ENCODE measurements around the gene RMND5A.

Gene RMND5A

DNA sequence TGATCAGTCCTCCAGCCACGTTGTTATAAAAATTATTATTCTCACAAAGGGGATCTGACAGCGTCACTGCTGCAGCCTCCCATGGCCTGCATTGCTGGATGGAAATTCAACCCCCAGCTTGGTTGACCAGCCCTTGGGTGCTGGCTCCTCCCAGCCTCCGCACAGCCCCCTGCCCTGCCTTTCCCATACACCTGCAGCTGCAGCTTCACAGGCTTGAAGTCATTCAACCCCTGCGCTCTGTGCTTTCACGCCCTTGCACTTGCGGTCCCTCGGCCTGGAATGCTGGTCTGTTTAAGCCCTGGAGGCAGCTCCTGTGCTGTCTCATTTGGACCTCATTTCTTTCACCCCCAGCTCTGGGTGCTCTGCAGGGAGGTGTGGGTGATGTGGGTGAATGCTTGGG is 71.5 kb downstream of the RMND5A start:
- no peak for DNase-seq (ENCODE audit: low read depth)

DNA sequence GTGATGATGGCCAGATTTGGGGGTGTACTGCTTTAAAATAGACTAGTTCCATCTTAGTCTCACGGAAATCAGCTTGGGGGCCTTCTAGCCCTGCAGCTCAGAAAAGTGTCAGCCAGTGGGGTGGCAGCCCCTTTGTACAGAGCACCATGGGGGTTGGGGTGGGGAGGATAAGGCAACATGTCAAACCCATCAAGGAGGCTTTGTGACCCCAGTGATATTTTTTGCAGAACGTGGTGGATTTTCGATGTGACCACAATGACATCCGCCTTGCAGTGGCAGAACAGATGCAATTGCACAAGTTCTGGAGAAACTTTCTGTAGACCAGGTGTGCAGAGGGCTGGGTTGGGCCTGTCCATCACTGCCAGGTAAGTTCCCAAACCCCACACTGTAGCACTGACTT is 73.7 kb downstream of the RMND5A start:
- DNase-seq (ENCODE audit: low read depth), result no peak

DNA sequence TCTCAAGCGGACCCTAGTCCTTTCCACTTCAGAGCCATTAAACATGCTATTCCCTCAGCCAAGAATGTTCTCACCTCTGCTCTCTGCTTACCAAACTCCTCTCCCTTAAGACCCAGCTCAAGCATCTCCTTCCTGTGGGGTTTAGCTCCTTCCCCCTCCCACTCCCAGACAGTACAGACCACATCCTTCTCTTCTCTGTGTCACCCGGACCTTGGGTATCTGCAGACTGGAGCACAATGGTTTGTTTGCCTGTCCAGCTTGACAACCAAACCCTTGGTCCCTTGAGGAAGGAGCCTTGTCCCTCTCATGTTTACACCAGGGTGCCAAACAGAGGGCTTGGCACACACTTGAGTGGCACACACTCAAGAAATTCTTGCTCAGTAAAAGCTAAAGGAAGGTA is 74.8 kb downstream of the RMND5A start:
- DNase-seq (ENCODE audit: low read depth), result no peak

DNA sequence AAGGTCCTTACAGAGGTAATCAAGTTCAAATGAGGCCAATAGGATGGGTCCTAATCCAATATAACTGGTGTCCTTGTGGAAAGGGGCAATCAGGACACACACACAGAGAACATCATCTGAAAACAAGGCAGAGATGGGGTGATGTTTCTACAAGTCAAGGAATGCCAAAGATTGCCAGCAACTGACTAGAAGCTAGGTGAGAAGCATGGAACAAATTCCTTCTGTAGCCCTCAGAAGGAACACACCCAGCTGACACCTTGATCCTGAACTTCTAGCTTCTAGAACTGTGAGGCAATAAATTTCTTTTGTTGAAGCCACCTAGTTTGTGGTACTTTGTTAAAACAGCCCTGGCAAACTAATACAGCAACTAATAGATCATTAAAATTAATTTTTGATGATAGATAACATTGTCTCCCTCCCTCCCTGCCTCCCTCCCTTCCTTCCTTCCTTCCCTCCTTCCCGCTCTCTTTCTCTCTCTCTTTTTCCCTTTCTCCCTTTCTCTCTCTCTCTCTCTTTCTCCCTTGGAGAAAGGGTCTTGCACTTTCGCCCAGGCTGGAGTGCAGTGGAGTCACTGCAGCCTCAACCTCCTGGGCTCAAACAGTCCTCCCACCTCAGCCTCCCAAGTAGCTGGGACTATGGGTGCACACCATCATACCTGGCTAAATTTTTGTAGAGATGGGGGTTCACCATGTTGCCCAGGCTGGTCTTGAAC is 80.9 kb downstream of the RMND5A start:
- DNase-seq (ENCODE audit: low read depth), result no peak

DNA sequence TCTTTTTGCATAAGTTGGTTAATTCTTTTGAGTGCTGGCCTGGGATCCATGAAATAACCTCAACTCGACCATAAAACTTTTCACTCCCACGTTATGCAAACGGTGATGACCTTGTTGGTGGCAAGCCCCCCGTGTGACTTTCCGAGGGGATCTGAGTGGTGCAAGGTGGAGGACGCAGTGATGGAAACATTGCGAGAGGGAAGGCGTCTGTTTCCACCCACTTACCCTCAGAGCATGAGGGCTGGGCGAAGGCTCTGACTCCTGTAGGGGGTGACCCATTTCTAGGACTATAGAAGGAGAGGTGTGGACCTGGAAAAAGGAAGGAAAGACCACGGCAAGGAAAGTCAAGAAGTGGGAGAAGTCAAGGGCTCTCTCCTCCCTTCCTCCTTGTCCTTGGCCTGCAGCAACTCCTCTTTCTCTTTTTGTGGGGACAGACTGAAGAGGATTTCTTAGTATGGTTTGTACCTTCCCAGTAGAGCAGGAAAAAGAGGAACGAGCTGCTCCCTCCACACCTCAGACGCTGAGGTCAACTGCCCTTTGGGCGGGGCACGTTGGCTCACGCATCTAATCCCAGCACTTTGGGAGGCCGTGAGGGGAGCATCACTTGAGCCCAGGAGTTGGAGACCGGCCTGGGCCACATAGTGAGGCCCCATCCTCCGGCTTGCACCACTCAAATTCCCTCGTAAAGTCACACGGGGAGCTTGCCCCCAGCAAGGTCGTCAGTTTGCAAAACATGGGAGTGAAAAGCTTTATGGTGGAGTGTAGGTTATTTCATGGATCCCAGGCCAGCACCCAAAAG is 86.2 kb downstream of the RMND5A start:
- no peak for DNase-seq (ENCODE audit: low read depth)

DNA sequence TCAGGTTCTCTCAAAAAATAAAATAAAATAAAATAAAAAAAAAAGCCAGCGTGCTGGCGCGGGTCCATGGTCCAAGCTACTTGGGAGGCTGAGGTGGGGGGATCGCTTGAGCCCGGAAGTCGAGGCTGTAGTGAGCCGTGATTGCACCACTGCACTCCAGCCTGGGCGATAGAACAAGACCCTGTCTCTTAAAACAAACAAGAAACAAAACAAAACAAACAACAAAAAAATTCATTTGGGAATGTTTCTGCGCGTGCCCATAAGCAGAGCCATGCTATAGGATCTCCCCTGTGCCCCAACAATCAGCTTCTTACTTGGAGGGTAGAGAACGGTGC is 87.0 kb downstream of the RMND5A start:
- DNase-seq (ENCODE audit: low read depth), result no peak

DNA sequence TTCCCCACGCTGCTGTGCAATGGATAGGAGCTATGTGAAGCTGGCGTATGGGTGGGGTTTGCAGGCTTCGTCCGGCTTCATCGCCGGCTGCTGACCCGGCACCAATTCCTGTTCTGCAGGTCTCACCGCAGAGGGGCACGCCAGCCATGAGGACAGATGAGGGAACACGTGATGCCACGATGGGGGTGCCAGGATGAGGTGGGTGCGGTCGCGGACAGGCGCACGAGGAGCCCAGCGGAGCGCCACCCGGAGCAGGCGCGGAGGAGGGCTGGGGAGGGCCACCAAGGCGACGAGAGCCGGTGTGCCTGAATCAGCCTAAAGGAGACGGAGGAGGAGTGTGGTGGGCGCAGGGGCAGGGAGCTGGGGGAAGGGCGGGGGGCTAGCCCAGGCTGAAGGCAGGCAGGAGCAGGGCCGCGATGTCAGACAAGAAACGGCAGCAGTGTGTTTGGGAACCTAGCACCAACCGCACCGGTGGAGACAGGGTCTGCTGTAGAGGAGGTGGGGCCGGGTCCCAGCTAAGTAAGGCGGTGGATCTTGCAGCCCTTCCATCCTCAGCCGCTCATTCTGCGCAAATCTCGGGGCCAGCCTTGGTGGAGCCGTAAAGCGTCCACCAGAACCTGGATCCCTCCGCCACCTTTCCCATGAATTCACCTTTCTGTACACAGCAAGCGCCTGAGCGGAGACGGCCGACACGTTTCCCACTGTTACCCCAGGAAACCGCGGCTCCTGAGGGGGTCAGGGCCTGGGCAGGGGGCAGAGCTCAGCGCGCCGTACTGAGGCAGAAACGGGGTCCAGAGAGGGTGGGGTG is 87.6 kb downstream of the RMND5A start:
- DNase-seq (ENCODE audit: low read depth), result no peak

DNA sequence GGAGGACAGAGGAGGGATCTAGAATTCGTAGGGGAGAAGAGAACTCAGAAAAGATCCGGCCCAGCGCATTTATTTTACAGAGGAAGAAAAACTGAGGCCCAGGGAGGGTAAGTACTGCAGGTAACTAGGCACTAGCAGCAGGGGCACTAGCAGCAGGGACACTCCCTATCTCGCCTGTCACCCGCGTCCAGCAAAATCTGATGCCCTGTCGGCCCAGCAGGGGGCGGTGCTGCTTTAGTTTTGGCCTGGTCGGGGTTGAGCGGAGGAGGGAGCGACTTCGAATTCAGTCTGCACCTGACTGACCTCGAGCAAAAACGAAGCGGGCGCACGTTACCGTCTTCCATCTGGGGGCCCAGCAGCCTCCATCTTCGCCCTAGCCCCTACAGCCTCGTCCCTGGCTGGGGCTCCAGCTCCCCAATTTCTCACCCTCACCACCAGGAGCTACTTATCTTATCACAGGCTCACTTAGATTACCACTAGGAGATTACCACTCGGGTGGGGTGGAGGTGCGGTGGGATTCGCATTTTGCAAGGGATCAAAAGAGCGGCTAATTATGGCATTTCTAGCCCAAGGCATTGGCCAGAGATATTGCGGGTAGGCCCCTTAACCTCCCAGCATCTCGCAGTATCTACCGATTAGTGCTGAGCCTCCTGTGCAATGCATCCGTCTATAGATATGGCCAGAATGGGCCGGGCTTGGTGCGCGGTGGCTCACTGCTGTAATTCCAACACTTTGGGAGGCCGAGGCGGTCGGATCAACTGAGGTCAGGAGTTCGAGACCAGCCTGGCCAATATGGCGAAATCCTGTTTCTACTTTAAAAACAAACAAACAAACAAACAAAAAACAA is 88.4 kb downstream of the RMND5A start:
- peak; percentile 91 for DNase-seq (ENCODE audit: low read depth)

DNA sequence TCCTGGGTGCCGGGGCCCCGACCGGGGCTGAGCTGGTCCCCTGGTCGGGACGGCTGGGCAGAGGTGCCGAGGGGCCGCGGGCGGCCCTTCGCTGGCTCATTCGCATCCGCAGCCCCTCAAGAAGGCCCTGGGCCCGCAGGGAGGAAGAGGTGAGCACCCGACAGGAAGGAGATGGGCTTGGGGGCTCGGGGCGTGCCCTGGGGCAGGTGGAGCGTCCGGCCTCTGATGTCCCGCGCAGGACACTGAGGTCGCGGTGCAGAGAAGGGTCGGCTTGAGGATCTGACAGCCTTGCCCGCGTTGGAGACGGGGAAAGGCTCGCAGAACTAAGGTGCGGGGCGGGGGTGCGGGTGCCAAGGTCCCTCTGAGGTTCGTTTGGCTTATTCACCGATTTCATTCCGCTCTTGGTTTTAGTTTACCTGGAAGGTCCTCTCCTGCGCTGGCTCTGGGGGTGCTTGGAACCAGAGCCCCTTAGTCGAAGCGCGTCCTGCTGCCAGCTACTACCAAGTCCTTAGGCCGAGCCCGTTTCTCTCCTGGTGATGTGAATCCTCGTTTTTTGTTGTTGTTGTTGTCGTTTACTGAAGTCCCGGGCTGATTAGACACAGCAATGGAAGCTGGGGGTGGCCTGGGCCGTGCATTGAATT is 89.5 kb downstream of the RMND5A start:
- DNase-seq (ENCODE audit: low read depth), result no peak

DNA sequence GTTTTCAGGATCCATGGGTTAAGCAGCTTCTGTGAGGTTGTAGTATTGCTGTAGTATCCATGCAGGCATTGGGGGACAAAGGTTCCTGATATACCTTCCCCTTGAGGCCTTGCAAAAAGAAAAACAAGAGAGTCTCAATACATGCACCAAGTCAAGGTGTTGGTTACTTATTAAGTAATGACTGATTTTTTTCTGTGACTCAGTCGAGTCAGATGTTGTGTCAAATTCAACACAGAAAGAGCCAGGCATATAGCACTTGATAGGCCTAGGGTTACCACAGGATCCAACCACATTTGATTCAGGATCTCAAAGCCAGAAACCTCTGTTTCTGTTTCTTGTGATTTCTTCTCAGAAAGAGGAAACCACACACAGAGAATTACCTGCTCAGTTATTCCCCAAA is 95.5 kb downstream of the RMND5A start:
- DNase-seq (ENCODE audit: low read depth), result no peak

DNA sequence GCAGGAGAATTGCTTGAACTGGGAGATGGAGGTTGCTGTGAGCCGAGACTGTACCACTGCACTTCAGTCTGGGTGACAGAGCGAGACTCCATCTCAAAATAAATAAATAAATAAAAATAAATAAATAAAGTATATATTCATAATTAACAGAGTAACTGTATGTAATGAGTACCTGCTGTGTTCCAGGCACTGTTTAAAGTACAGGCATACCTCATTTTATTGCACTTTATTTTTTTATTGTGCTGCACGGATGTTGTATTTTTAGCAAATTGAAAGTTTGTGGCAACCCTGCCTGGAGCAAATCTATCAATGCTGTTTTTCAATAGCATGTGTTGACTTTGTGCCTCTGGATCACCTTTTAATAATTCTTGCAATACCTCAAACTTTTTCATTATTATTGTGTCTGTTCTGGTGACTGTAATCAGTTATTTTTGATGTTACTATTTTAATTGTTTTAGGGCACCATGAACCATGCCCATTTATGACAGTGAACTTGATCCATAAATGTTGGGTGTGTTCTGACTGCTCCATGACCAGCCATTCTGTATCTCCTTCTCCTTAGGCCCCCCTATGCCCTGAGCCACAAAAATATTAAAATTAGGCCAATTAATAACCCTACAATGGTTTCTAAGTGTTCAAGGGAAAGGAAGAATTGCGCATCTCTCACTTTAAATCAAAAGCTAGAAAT is 98.2 kb downstream of the RMND5A start:
- DNase-seq (ENCODE audit: low read depth), result no peak

DNA sequence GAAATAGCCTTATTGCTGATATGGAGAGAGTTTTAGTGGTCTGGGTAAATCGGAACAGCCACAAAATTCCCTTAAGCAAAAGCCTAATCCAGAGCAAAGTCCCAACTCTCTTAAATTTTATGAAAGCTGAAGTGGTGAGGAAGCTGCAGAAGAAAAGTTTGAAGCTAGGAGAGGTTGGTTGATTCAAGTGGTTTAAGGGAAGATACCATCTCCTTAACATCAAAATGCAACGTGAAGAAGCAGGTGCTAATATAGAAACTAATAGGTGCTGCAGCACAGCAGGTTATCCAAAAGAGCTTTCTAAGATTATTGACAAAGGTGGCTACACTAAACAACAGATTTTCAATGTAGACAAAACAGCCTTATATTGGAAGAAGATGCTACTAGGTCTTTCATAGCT is 98.9 kb downstream of the RMND5A start:
- no peak for DNase-seq (ENCODE audit: low read depth)

DNA sequence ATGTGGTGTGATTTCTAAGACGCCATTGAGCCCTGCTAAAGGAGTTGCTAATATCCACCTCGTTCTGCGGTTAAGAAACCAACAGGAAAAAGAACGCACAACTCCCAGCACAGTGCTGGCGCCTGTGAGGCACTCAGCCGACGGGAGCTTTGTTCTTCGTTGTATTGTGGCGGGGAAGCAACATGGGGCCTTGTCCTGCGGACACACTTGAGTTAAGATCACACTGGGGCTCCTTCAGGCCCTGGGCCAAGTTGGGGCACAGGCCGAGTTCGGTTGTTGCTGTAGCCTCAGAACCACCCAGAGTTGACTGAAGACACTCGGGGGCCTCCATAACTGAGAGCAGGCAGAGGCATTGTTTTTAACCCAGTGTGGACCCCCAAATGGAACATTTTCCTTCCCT is 101.2 kb downstream of the RMND5A start:
- no peak for DNase-seq (ENCODE audit: low read depth)

DNA sequence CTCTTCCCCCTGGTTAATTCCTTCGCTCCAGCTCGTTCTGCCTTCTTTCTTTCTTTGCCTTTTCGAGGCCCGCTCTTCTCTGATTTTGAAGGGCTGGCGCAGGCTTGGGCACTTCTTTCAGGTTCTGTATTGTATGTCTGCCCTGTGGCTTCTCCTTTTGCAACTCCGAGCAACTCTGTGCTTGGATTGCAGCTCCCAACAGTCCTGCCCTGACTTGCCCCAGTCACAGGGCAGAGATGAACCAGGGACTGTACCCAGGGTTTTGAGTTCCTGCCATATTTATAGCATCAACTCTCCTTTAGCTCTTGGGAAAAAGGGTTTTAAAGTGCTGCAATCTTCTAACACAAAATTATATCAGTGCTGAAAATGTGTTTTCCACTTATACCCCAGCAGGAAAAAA is 101.8 kb downstream of the RMND5A start:
- no peak for DNase-seq (ENCODE audit: low read depth)

DNA sequence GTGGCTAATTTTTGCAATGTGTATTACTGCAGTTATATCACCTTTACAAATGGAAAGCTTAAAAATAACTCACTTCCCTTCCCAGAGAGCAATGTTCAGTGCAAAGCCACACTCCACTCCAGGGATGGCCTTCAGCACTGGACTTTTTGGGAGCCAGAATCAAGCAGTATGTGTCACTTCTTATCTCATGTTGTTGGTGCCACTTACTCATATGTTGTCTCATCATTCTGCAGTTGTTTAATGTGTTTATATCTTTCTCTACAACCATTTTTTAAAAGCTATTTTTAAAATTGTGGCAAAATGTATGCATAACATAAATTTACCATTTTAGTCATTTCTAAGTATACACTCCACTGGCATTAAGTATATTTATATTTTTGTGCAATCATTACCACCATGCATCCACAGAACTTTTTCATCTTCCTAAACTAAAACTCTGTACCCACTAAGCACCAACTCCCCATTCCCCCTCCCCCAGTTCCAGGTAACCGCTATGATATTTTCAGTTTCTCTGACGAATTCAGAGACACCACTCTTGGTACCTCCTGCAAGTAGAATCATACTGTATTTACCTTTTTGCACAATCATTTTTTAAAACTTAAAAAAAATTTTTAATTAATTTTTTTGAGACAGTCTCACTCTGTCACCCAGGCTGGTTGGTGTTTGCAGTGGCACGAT is 102.7 kb downstream of the RMND5A start:
- no peak for DNase-seq (ENCODE audit: low read depth)

DNA sequence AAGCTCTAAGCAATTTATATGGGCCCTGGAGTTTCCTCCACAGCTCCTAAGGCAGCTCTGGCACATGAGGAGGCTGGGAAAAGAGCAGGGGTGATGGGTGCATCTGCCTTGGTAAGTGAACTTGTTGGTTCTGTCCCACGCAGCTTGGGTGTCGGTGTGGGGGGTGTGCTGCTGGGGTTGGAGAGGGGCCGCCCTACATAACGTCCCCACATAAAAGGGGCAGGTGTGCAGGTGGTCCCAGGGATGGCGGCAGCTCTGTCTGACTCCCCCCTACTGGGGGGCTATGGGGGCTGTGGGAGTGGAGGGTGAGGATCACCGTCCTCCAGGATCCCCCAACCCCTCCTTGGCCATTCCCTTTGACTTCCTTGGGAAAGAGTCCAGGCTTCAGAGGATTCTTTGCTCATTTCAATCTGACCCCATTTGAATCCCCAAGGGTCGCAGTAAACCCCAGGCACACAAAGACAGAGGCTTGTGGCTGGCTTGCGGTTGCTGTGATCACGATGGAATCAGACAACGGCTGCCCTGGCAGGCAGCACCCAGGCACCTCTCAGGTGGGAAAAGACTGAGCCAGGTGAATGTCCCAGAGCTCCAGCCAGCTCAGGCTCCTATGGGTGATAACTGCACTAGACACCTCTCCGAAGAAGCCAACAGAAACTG is 105.1 kb downstream of the RMND5A start:
- DNase-seq (ENCODE audit: low read depth), result no peak

DNA sequence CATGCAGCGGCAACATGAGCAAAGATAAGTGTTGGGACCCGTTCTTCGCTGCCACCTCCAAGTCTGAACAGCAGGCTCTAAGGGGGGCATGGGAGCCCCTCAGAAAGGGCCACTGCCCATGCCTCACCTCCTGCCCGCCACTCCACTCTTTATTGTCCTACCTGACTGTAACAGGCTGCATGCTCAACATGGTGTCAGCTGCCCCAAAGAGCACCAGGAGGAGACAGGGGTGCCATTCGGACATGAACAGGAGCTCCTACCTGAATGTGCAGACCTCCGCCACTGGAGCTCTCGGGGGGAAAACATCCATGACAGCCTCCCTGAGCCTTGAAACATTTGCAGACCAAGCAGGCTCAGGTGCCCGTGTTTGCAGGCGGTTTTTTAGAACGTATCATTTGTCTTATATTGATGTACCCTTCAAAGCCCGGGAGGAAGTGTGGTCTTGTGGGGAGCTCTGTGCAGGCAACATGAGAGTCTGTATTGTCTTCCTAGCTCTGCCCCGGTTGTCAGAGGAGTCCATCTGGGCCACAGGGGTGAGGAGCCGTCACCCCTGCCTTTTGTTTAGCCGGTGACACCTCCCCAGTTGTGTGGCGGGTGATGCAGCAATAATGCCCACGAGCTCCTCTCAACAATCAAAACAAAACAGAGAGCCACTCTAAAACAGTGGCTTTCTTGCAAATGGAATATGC is 105.7 kb downstream of the RMND5A start:
- DNase-seq (ENCODE audit: low read depth), result peak; percentile 41

DNA sequence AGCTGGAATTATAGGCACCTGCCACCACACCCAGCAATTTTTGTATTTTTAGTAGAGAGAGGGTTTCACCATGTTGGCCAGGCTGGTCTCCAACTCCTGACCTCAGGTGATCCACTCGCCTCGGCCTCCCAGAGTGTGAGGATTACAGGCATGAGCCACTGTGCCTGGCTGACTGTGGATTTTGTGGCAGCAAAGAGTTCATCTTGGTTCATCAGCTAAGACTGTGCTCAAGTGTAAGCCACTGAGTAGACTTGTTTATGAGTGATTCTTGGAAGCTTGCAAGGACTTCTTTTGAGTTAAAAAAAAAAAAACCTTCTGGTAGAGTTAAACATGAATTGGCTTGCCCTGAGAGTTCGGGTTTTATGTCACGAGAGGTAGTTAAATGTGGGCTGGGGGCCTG is 106.9 kb downstream of the RMND5A start:
- DNase-seq (ENCODE audit: low read depth), result no peak
